Activated CD4-positive, CD25-positive, alpha-beta regulatory T cell treated with anti-CD3 and anti-CD28 coated beads, Interleukin-2, amount 50 U/mL, for 16 hours (primary cell): ENCODE data around the gene SMAD4.

ENCODE experiments used
- DNase-seq: peaks from one replicate; pipeline ENCODE4 v3.0.0-alpha.2; 2020; ENCODE audit warnings: low read depth, low spot score

The SMAD4 gene

DNA sequence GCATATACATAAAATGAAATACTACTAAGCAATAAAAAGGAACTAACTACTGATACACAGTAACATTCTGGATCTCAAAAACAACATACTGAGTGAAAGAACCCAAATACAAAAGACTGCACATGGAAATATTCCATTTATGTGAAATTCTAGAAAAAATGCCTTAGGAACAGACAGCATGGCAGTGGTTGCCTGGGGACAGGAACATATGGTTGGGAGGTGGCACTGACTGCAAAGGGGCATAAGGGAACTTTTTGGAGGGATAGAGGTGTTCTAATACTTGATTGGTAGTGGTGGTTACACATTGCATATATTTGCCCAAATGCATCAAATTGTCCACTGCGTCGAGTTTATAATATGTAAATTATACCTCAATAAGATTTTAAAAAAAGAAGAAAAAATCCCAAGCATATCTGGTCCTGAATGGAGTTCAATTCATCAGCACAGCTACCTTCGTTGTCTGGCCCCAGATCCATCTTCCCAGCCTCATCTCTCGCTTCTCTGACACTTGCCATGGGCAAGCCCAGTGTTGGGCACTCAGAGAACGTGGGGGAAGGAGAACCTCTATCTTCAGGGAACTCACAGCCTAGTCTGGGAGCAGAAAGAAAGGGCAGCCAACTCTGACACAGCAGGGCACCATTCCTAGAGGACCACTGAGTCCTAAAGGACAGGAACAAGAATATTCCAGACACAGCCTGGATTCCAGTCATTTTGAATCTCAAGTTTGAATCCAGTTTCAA lies 8.6 kb upstream of the SMAD4 start:
- no peak for DNase-seq

DNA sequence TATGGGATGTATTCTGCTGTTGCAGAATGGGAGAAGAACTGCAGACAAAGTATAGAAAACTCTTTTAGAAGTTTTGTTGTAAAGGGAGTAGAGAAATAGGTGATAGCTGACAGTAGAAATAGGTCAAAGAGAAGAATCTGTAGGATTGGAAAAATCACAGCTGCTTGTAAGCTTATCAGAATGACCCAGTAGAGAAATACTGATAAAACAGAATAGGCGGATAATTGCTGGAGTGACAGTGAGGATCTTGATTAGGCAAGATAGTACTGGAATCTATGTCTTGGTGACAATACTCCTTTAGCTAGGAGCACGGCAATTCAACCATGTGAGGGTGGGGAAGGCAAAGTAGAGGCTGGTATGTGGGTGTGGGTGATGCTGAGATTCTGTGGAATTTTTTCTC lies 4.5 kb upstream of the SMAD4 start:
- no peak for DNase-seq

DNA sequence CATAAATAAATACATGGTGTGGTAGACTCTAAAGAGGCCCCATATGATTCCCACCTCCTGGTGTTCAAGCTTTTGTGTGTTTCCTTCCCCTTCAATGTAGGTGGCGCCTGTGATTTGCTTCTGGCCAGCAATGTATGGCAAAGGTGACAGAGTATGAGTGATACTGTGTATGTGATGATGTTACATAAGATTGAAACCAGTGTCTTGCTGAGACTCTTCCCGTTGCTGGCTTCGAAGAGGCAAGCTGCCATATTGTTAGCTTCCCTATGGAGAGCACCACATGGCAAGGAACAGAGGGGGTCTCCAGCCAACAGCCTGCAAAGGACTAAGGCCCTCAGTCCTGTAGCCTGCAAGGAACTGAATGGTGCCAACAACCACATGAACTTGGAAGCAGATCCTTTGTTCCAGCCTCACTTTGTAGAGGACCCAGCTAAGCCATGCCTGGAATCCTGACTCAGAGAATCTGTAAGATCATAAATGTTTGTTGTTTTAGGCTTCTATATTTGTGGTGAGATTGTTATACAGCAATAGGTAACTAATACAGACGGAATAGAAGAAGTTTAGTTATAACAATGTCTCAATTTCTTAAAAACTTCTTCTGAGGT lies 1.7 kb upstream of the SMAD4 start:
- DNase-seq: no peak

DNA sequence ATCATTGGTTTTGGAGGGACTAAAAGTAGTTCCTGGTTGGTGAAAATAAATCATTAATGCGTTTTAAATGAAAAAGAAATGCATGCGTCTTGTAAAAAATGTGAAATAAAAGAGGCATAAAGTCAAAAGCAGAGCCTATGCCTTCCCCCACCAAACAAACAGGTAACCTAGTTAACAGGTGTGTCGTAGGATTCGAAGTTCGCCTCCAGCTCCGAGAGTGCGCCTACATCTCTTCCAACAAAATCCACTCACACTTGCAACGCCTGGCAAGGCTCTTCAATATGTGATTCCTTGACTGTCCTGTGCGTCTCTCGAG lies 677 bp upstream of the SMAD4 start:
- DNase-seq: no peak

DNA sequence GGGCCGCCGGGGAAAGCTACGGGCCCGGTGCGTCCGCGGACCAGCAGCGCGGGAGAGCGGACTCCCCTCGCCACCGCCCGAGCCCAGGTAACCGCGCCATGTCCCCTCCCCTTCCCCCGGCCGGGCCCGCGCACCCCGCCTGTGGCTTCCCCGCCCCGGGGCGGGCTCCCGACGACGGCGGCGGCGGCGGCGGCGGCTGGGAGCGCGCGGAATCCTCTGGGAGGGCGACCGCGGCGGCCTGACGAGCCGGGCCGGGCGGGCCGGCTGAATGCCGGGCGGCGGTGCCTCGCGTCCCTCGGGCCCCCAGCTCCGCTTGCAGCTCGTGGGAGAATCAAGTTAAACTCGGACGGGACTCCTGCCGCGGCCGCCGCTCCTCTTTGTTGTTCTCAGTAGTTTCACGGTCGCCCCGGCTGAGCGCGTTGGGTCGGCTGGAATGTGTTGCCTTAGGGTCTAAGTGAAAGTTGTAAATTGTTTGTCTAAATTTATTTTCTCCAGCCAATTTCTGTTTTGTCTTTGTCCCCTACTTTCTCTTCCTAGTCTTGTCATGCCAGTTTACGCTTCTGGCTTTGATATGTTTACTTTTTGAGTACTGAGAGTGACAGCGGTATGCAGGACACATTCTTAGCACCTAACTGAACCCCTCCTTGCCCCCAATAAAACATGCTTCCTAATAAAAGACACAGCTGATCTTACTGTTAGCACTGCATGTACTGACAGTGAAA lies 685 bp downstream of the SMAD4 start:
- peak; percentile 46 for DNase-seq

DNA sequence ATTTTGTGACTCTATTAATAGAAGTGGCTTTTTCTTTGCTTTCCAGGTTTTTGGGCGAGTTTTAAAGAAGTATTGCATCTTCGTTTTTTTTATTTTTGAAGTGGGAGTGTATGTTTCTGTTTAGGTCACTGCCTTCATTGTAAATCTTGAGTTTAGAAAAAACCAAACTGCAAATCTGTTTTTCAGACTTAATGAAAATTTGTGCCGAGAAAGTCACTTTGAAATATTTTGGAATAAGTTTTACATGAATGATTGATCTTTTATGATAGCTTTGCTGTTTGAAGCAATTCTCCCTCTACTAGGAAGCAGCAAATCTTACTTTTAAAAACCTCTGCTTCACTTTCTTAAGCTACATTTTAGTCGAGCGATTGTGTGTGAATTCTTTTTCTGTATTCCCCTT lies 2.2 kb downstream of the SMAD4 start:
- no peak for DNase-seq

DNA sequence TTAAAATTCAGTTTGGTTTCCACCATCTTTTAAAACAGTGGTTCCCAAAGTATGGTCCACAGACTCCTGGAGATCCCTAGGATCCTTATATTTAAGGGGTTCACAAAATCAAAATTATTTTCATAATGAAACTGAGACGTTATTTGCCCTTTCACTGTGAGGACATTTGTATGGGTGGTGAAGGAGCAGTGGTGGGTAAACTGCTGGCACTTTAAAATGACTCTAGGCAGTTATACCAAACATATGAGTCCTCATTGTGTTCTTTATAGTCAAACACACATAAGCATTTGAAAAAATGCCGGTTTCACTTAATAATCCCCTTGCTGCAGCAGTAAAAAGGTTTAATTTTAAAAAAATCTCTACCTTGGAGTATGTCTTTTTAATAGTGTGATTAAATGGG lies 7.2 kb downstream of the SMAD4 start:
- DNase-seq: no peak

DNA sequence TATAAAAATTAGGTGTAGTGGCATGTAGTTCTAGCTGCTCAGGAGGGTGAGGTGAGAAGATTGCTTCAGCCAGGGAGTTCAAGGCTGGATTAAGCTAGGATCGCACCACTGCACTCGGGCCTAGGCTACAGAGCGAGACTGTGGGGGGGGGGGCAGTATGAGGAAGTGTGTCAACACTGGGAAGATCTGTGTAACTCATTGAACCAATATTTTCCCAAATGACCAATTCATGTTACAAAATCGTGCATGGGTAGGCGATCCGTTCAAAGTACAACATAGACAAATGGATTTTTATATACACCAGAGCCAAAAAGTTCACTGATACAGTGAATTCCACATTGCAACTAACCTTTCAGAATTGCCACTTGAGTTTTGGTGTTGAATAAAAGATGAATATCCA lies 8.1 kb downstream of the SMAD4 start:
- DNase-seq: no peak

DNA sequence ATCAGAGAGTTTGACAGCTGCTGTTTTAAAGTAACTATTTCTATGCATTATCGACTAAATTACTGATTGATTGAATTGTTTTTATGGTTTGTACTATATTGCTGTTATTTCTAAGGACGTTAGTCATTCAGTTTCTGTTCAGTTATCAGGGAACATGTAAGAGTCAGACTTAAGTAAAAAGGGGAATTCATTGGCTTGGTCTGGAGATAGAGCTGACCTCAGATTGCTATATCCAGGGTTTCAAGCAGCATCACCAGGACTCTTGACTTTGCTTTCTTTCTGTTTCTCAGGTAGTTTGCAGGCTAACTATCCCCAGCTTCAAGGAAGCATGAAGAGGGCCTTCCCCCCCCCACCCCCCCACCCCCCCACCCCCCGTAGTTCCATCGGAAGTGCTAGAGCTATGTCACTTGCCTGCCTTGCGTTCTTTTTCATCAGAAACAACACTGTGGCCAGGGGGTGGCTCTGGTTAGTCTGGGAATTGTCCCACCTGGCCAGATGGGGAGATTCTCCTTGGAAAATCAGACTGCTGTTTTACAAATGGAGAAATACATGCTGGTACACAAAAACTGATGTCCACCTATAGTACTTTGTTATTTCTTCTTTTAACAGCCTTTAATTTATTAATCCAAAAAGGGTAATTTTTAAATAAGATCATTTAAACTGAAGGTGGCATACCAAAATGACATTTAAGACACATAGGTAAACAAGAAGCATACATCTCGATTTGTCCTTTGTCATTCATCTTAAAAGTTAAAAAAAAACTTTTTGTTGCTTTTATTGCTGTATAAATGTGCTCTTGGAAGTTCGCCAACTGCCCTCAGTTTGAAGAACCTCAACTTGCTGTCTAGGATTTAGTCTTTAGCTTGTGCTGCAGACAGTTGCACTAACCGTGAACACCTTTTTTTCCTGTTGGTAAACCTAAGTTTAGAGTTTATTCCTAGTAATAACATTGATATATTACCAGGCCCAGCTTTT lies 9.4 kb downstream of the SMAD4 start:
- DNase-seq: no peak

DNA sequence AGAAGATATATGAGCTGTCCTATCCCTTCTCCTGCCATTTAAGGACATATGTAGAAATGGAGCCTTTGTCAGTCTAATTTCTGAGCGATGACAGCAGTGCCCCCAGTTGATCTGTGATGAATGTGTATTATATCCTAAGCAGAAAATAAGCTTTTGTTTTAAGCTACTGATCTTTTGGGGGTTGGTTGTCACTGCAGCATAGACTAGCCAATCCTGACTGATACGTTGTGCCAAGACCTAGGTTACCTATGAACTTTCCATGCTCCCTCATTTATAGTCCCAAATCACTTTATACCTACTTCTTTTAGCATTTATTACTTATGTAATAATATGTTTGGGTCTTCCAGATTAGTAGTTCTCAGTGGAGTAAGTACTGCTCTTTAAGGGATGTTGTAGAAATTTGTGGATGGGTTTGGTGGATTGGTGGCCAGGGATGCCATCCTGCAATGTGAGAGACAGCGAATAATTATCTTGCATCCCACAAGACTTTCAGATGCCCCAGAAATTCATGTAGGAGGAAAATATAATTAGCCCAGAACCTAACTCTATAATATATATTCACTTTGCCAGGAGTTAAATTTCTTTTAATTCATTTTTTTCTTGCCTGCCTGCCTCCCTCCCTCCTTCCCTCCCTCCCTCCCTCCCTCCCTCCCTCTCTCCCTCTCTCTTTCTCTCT lies 11.8 kb downstream of the SMAD4 start:
- DNase-seq: no peak

DNA sequence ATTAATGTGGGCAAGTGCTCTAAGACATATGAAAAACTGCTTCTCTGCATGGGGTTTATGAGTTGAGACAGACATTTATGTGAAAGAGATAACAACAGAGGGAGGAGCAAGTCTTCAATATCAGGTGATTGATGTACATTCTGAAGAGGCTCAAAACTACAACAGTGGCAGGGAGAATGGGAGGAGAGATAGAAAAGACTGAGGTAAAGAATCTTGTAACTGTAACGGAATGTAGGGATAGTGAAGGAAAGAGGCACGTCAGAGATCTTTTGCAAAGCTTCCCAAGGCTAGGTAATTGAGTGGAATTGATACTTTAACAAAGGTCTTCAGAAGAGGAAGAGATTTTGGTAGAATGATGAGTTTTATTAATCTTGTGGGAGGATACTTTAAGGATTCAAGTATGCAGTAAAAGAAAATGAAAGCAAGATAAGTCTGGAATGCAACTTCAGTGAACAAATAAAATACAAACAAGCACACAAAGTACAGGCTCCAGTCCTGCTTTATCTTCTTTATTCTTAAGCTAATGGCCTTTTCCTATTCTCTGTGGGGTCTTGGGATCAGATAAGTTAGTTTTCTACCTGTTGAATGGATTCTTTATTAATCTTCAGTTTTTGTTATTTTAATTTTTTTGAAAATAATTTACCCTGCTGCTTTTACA lies 15.0 kb downstream of the SMAD4 start:
- DNase-seq: no peak

DNA sequence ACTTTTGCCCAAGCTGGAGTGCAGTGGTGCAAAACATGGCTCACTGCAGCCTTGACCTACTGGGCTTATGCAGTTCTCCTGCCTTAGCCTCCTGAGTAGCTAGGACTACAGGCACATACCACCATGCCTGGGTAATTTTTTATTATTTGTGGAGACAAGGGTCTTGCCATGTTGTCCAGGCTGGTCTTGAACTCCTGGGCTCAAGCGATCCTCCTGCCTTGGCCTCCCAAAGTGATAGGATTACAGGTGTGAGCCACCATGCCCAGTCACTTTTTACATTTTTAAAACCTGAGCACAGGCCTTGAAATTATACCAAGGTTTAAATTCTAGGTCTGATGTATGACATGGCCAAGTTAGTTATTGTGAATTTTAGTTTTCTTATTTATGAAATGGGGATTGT lies 18.2 kb downstream of the SMAD4 start:
- no peak for DNase-seq

DNA sequence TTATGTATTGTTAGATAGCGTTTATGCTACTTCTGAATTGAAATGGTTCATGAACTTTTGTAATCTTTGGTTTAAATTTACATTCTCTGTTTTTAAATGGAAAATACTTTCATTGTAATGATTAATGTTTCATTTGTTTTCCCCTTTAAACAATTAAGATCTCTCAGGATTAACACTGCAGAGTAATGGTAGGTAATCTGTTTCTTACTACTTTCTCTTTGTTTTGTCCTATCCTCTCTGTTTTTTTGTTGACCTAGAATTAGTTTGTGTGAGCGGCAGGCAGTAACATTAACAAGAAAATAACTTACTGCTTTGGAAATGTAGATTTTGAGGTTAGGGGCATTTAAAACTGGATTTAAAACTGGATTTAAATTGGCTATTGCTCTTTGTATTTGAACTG lies 19.1 kb downstream of the SMAD4 start:
- no peak for DNase-seq

DNA sequence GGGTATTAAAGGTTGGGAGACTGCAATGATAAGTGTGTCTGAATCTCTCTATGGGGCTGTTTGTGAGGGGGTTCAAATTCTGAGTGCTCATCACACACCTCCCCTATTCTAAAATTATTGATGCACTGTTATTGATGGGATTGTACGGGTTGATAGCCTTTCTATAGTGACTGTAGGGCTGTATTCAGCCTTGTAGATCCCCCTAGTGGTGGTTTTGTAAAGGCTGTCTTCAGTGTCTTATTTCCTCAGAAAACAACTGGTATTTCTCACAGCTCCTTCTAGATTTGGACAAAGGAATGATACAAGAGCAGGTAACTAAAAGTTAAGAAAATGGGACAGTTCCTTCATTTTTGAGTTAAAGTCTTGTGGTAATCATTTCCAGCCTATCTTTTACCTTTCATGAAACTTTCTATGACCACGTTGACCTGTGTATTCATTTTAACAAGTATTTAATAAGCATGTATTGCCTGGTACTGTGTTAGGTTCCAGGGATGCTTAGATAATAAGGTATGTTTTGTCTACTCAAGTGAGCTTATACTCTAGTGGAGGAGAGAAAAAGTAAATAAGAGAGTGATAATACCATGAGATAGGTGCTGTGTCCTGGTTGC lies 21.2 kb downstream of the SMAD4 start:
- DNase-seq: no peak

DNA sequence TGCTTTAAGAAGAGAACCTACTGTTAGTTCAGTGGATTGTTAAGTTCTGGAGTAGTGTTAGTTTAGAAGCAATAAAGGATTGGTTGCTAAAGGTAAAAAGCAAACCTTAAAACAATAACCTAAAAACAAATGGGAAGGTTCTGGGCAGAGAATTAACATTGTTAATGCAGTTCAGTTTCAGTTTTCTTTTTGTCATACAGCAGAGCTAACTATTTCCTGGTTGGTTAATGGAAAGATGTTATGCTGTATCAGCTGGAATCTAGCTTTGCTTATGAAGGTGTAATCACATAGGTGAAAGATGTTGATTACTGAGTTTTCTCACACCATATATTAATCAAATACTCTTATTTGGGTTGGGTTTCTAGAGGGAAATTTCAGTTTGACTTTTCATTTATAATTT lies 23.8 kb downstream of the SMAD4 start:
- no peak for DNase-seq

DNA sequence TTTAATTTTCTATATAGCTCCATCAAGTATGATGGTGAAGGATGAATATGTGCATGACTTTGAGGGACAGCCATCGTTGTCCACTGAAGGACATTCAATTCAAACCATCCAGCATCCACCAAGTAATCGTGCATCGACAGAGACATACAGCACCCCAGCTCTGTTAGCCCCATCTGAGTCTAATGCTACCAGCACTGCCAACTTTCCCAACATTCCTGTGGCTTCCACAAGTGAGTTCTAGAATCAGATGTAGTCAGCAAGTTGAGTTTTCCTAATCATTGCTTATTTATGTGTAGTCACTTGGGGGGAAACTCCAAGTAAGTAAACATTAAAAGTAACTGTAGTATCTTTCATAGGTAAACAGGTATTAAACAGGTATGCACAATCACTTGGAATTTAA lies 24.8 kb downstream of the SMAD4 start:
- DNase-seq: no peak

DNA sequence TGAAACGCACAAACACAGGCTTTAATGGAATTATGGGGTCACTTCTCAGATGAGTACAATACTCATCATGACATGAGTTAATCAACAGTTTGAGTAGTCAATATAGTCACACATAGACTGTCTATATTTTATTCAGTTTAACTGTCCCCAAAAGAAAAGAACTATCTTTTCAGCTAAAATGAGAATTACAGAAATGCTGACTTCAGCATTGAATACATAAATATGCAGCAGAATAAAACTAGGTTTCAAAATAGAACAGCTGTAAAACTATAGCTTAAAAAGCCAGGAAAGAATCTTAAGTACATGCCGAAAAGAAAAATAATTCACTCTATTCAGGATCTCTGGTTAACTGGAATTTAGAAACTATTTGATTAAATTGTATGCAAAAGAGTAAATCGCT lies 30.0 kb downstream of the SMAD4 start:
- DNase-seq: no peak

DNA sequence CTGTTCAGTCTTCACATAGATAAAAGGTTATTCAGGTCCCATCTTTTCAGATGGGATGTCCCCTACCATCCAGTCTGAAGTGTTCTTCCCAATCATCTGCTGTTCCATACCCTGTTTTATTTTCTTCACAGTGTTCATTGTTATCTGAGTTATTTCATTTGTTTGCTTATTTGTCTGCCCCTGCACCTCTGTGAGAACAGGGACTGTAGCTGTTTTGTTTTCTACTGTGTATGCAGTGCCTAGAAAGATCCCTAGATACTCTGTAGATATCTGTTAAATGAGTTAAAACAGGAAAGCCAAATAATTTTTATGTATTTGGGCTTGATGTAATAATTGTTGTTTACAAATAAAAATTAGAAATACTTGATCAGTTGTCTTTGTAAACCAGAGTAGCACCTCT lies 34.2 kb downstream of the SMAD4 start:
- DNase-seq: no peak

DNA sequence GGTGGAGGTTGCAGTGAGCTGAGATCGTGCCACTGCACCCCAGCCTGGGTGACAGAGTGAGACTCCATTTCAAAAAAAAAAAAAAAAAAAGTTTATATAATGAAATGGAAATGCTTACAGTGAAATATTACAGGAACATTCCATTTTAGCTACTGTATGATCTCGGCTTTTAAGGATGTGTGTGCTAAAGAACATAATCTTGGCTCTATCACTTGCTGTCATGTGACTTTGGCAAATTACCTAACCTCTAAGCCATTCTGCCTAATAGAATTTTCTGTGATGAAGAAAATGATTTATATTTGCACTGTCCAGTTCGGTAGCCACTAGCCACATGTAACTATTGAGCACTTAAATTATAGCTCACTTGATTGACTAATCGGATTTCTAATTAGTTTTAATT lies 36.3 kb downstream of the SMAD4 start:
- DNase-seq: no peak

DNA sequence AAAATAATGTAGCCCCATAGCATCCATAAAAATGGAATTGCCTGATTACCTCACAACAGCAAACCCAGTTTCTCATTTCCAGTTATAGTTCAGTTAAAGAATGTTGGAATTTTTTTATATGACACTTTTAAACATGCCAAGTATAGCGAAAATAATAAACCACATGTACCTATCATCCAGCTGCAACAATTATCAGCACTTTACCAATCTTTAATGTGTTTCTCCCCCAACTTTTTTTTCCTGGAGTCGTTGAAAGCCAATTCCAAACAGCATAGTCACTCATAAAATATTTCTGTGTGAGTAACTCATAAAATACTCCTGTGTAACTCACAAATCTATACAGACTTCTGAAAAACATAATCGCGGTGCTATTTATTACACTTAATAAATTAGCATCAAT lies 38.1 kb downstream of the SMAD4 start:
- no peak for DNase-seq

DNA sequence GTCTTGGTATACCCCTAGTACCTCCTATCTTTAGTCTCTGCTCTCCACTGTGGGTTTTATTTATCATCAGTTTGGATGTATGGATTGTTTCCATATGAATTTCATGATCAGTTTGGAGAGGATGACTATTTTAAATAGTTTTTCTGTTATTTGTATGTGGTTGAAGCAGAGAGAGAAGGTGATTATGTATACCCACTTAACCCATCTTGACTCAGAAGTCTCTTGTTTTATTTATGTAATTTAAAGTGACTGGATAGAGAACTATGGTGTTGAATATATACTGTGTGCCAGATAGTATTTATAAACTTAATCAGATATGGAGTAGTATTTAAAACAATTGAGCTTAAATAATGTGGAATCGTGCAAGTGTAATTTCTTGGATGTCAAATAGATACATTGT lies 39.9 kb downstream of the SMAD4 start:
- no peak for DNase-seq
